ENCODE results near the gene ADORA1.

Gene ADORA1

GRCh38 chr1:203088441-203088840 lies 39.1 kb upstream of the ADORA1 start:
- no peak for FAIRE-seq
- DNase-seq (ENCODE audit: insufficient read length, low spot score) = no peak

GRCh38 chr1:203089001-203089650 lies 38.4 kb upstream of the ADORA1 start:
- DNase-seq (ENCODE audit: insufficient read length, low spot score) = no peak
- FAIRE-seq = no peak
- no peak for TF ChIP-seq POLR2A (IDR thresholded peaks at IDR 0.05; ENCODE audit: low read depth, low read length)

More at GRCh38 chr1:203088441-203088840, 39.1 kb upstream of the ADORA1 start:
- no peak for TF ChIP-seq POLR2A (IDR thresholded peaks at IDR 0.05; ENCODE audit: low read depth, low read length)

- DNase-seq (ENCODE audit: insufficient read length, low spot score) (no peak), FAIRE-seq (no peak)
- TF ChIP-seq POLR2A (IDR thresholded peaks at IDR 0.05; ENCODE audit: low read depth, low read length) = no peak
Measured at GRCh38 chr1:203089651-203090045, 37.9 kb upstream of the ADORA1 start.

- DNase-seq (ENCODE audit: insufficient read length, low spot score) = no peak
- TF ChIP-seq POLR2A (IDR thresholded peaks at IDR 0.05; ENCODE audit: low read depth, low read length) = no peak
- no peak for FAIRE-seq
Measured at GRCh38 chr1:203090421-203091198, 36.9 kb upstream of the ADORA1 start.

- TF ChIP-seq POLR2A (IDR thresholded peaks at IDR 0.05; ENCODE audit: low read depth, low read length) = no peak
- no peak for DNase-seq (ENCODE audit: insufficient read length, low spot score)
- FAIRE-seq = no peak
Measured at GRCh38 chr1:203091199-203091477, 36.4 kb upstream of the ADORA1 start.

GRCh38 chr1:203091761-203092330 lies 35.7 kb upstream of the ADORA1 start:
- FAIRE-seq (no peak), DNase-seq (ENCODE audit: insufficient read length, low spot score) (no peak)
- TF ChIP-seq POLR2A (IDR thresholded peaks at IDR 0.05; ENCODE audit: low read depth, low read length) = no peak

GRCh38 chr1:203093754-203094410 lies 33.6 kb upstream of the ADORA1 start:
- FAIRE-seq (no peak), DNase-seq (ENCODE audit: insufficient read length, low spot score) (no peak)
- no peak for TF ChIP-seq POLR2A (IDR thresholded peaks at IDR 0.05; ENCODE audit: low read depth, low read length)

GRCh38 chr1:203095061-203095690 lies 32.4 kb upstream of the ADORA1 start:
- FAIRE-seq (no peak), DNase-seq (ENCODE audit: insufficient read length, low spot score) (no peak)
- no peak for TF ChIP-seq POLR2A (IDR thresholded peaks at IDR 0.05; ENCODE audit: low read depth, low read length)

- no peak for TF ChIP-seq POLR2A (IDR thresholded peaks at IDR 0.05; ENCODE audit: low read depth, low read length)
- no peak for DNase-seq (ENCODE audit: insufficient read length, low spot score)
- FAIRE-seq = no peak
Measured at GRCh38 chr1:203096566-203096965, 31.0 kb upstream of the ADORA1 start.

- TF ChIP-seq POLR2A (IDR thresholded peaks at IDR 0.05; ENCODE audit: low read depth, low read length) = no peak
- FAIRE-seq (no peak), DNase-seq (ENCODE audit: insufficient read length, low spot score) (no peak)
Measured at GRCh38 chr1:203097001-203097400, 30.5 kb upstream of the ADORA1 start.

- FAIRE-seq (no peak), DNase-seq (ENCODE audit: insufficient read length, low spot score) (no peak)
- TF ChIP-seq POLR2A (IDR thresholded peaks at IDR 0.05; ENCODE audit: low read depth, low read length) = no peak
Measured at GRCh38 chr1:203098445-203098844, 29.1 kb upstream of the ADORA1 start.

GRCh38 chr1:203098914-203099520 lies 28.5 kb upstream of the ADORA1 start:
- DNase-seq (ENCODE audit: insufficient read length, low spot score) (no peak), FAIRE-seq (no peak)
- TF ChIP-seq POLR2A (IDR thresholded peaks at IDR 0.05; ENCODE audit: low read depth, low read length) = no peak

- TF ChIP-seq POLR2A (IDR thresholded peaks at IDR 0.05; ENCODE audit: low read depth, low read length) = no peak
- FAIRE-seq (no peak), DNase-seq (ENCODE audit: insufficient read length, low spot score) (no peak)
Measured at GRCh38 chr1:203099805-203100515, 27.6 kb upstream of the ADORA1 start.
